ENCODE measurements around the gene THOC7.

Gene THOC7

GRCh38 chr3:63863150-63864007, at the start of gene THOC7, which contains the start of gene ATXN7:
Gene THOC7, minus strand, starts transcription at chr3:63863805. Its CDS starts 15 bp downstream, at chr3:63863790.
Gene ATXN7, plus strand, starts transcription at chr3:63863867. Its CDS starts 48,732 bp downstream, at chr3:63912599.
- peak; percentile 76 for DNase-seq

- DNase-seq = peak; percentile 61
Observed at GRCh38 chr3:63912768-63913588, 49.4 kb upstream of the THOC7 start.

- peak; percentile 84 for DNase-seq
Observed at GRCh38 chr3:63911873-63912767, 48.5 kb upstream of the THOC7 start, which contains the start of gene SCAANT1. Gene SCAANT1, minus strand, starts transcription at chr3:63912383.

- DNase-seq = no peak
Observed at GRCh38 chr3:63911509-63911872, 47.9 kb upstream of the THOC7 start.

- no peak for DNase-seq
Observed at GRCh38 chr3:63910891-63911290, 47.3 kb upstream of the THOC7 start.

GRCh38 chr3:63910001-63910400, 46.4 kb upstream of the THOC7 start:
- no peak for DNase-seq

- DNase-seq = no peak
Observed at GRCh38 chr3:63909431-63909830, 45.8 kb upstream of the THOC7 start.

- no peak for DNase-seq
Observed at GRCh38 chr3:63908776-63909175, 45.2 kb upstream of the THOC7 start.

GRCh38 chr3:63908081-63908736, 44.6 kb upstream of the THOC7 start:
- no peak for DNase-seq

- DNase-seq = no peak
Observed at GRCh38 chr3:63905731-63906620, 42.4 kb upstream of the THOC7 start.

- DNase-seq = no peak
Observed at GRCh38 chr3:63900459-63900858, 36.9 kb upstream of the THOC7 start.

GRCh38 chr3:63900010-63900409, 36.4 kb upstream of the THOC7 start:
- no peak for DNase-seq

GRCh38 chr3:63896332-63897030, 32.9 kb upstream of the THOC7 start:
- no peak for DNase-seq

GRCh38 chr3:63895422-63896189, 32.0 kb upstream of the THOC7 start:
- no peak for DNase-seq

GRCh38 chr3:63892773-63893352, 29.3 kb upstream of the THOC7 start:
- no peak for DNase-seq

- no peak for DNase-seq
Observed at GRCh38 chr3:63891518-63891917, 27.9 kb upstream of the THOC7 start.

- no peak for DNase-seq
Observed at GRCh38 chr3:63886858-63887257, 23.3 kb upstream of the THOC7 start.

GRCh38 chr3:63880653-63881052, 17.0 kb upstream of the THOC7 start:
- DNase-seq = no peak

- DNase-seq = no peak
Observed at GRCh38 chr3:63878394-63879060, 14.9 kb upstream of the THOC7 start.

All from activated naive CD4-positive, alpha-beta T cell treated with Interleukin-2 at 50 U/mL for 16 hours (primary cell).